Measurements from ENCODE around the gene PRR15. TPM values are rescaled to one million over a fixed set of nuclear protein-coding genes. Genes with fewer than 3 reads are reported as not detected.
A peak's percentile ranks its signal among the peaks of the same experiment; 100 is the strongest.

PRR15 gene
- total RNA-seq (10 to 100 TPM in 2 of 7 donors, 1 to 10 TPM in 5; 5.9 to 19.8 (median 8.0) TPM), polyA plus RNA-seq (10 to 100 TPM in 1 of 2 donors, 1 to 10 TPM in 1; 2.0 to 18.5 TPM)
- long read RNA-seq, donor 1, transcript PRR15-201 (2 exons, 1,678 nt): major isoform, 29 of 38 reads
- long read RNA-seq, donor 1, transcript PRR15-202 (2 exons, 503 nt): minor isoform, 5 of 38 reads
- long read RNA-seq, donor 1, partial matches to known transcripts: 0 of 38 reads
- long read RNA-seq, donor 1, other reads (novel, unspliced or antisense): 4 of 38 reads
- long read RNA-seq, donor 2, transcript PRR15-202 (2 exons, 503 nt): minor isoform, 11 of 48 reads
- long read RNA-seq, donor 2, transcript PRR15-201 (2 exons, 1,678 nt): major isoform, 37 of 48 reads
- long read RNA-seq, donor 2, partial matches to known transcripts: 0 of 48 reads
- long read RNA-seq, donor 2, other reads (novel, unspliced or antisense): 0 of 48 reads
- long read RNA-seq, donor 3, transcript PRR15-202 (2 exons, 503 nt): major isoform, 5 of 14 reads
- long read RNA-seq, donor 3, partial matches to known transcripts: 0 of 14 reads
- long read RNA-seq, donor 3, other reads (novel, unspliced or antisense): 5 of 14 reads

GRCh38 chr7:29563590-29564495 lies at the start of gene PRR15:
PRR15 (plus strand) TSS chr7:29563835; CDS start chr7:29566330, 2,495 bp downstream.
- H3K27ac ChIP-seq: peak within 1 kb of the TSS; percentile 53 to 57
- 0 to 1% (median 0%) methylated on average over 44 to 72 of the region's 72 CpGs for WGBS, 3 donors
- H3K4me3 ChIP-seq: peak within 1 kb of the TSS; percentile 50
- DNase-seq: peak; percentile 51 to 66 (median 61)
- H3K27me3 ChIP-seq: no peaks in the 10 kb centered on the region
- intact Hi-C loops (cut with DNase I): no loop called here
- no peaks in the 10 kb centered on the region for H3K36me3 ChIP-seq
- no peaks in the 10 kb centered on the region for H3K9me3 ChIP-seq
- no peak for TF ChIP-seq EP300 (IDR thresholded peaks at IDR 0.05)
- TF ChIP-seq POLR2A (IDR thresholded peaks at IDR 0.05): no peak
- H3K4me1 ChIP-seq (ENCODE audit: insufficient read depth): peaks cover 5% of the 10 kb centered on the region

GRCh38 chr7:29516491-29516890 lies 47.1 kb upstream of the PRR15 start:
- Histone ChIP-seq H3K4me1 (ENCODE audit: insufficient read depth) (no peaks in the 10 kb centered on the region), H3K9me3 (no peaks in the 10 kb centered on the region), H3K36me3 (no peaks in the 10 kb centered on the region), H3K27ac (no peak overlapping the region), H3K27me3 (no peaks in the 10 kb centered on the region), H3K4me3 (no peak overlapping the region)
- DNase-seq: no peak
- TF ChIP-seq POLR2A (IDR thresholded peaks at IDR 0.05): no peak
- TF ChIP-seq CTCF (IDR thresholded peaks at IDR 0.05): no peak
- TF ChIP-seq EP300 (IDR thresholded peaks at IDR 0.05): no peak
- WGBS, 3 donors: 96 to 97% (median 96%) methylated on average over 2 of the region's 2 CpGs
- intact Hi-C loops (cut with DNase I): no loop called here

GRCh38 chr7:29518616-29519015 lies 45.0 kb upstream of the PRR15 start:
- no peaks in the 10 kb centered on the region for H3K27me3 ChIP-seq
- no peaks in the 10 kb centered on the region for H3K4me1 ChIP-seq (ENCODE audit: insufficient read depth)
- intact Hi-C loops (cut with DNase I): no loop called here
- no peak overlapping the region for H3K27ac ChIP-seq
- WGBS, 3 donors: 0 to 17% (median 8%) methylated on average over 1 of the region's 1 CpG
- H3K36me3 ChIP-seq: no peaks in the 10 kb centered on the region
- no peak for DNase-seq
- TF ChIP-seq CTCF (IDR thresholded peaks at IDR 0.05) (no peak), EP300 (IDR thresholded peaks at IDR 0.05) (no peak), POLR2A (IDR thresholded peaks at IDR 0.05) (no peak)
- H3K4me3 ChIP-seq: no peak overlapping the region
- no peaks in the 10 kb centered on the region for H3K9me3 ChIP-seq

GRCh38 chr7:29523728-29524127 lies 39.9 kb upstream of the PRR15 start:
- TF ChIP-seq CTCF (IDR thresholded peaks at IDR 0.05) (no peak), POLR2A (IDR thresholded peaks at IDR 0.05) (no peak), EP300 (IDR thresholded peaks at IDR 0.05) (no peak)
- Histone ChIP-seq H3K27ac (no peak overlapping the region), H3K9me3 (no peaks in the 10 kb centered on the region), H3K36me3 (no peaks in the 10 kb centered on the region), H3K27me3 (no peaks in the 10 kb centered on the region), H3K4me1 (ENCODE audit: insufficient read depth) (no peaks in the 10 kb centered on the region), H3K4me3 (no peak overlapping the region)
- DNase-seq: no peak
- intact Hi-C loops (cut with DNase I): no loop called here
- WGBS, 3 donors: 83 to 90% (median 87%) methylated on average over 2 of the region's 2 CpGs
